DMS 273 treated with DMSO at 0.1 percent for 48 hours (cell line): ENCODE data around the gene COL26A1.

Experiments
- DNase-seq: peaks from one replicate; lab custom pipeline; 2025; lab: John Stamatoyannopoulos, UW

Gene COL26A1

DNA sequence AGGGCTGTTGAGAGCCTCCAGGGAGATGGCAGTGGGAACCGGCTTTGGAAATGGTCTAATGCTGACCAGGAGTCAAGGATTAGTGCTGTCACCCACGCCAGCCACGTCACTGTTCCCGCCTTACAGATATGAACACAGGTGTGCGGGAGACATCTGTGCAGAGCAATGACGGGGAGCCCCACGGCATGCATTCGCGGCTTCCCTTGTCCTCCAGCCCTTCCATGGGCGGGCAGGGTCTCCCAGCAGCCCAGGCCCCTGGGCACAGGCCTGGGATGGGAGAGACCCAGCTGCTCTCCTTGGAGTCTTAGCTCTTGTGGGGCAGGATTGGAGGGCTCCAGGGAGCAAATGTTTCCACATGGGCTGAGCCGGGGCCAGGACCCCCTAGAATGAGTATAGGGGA is 172.2 kb downstream of the COL26A1 start:
- no peak for DNase-seq

DNA sequence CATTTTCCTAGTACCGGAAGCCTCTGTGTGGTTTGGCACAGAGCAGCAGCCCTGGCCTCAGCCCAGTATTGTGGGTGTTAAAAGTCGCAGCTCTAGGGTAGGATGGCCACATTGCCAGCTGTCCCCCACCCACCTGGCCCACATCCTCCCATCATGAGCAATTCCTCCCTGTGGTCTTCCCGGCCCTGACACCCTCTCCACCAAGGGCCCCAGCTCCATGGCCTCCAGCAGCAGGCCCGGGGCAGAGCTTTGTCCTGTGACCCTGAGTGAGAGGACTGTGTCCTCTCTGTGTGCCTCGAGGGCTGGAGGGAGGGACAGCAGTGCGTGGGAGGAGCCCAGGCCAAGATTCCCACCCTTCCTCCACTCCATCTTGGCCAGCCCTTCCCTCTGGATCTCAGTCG is 172.7 kb downstream of the COL26A1 start:
- no peak for DNase-seq

GRCh38 chr7:101536232-101536631 is 173.6 kb downstream of the COL26A1 start:
- DNase-seq = no peak

DNA sequence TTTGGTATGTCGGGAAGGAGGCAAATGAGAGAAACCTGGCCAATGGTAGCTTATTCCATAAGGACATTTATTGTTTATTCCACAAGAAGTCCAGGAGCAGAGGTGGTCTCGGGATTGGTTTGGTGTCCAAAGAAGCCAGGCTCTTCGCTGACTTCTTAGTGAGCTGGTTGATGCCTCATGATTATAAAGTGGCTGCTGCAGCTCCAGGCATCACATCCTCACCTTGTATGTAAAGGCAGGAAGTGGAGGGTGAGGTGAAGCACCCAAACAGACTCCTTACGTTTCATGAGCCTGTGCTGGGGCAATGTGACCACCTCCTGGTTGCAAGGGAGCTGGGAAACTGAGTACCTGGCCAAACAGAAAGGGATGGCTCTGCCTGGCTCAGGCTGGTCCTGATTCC is 174.0 kb downstream of the COL26A1 start:
- DNase-seq = no peak

- DNase-seq = no peak
These were observed 174.5 kb downstream of the COL26A1 start for GRCh38 chr7:101537205-101537604.

GRCh38 chr7:101537935-101538595 is 175.4 kb downstream of the COL26A1 start:
- DNase-seq = no peak

DNA sequence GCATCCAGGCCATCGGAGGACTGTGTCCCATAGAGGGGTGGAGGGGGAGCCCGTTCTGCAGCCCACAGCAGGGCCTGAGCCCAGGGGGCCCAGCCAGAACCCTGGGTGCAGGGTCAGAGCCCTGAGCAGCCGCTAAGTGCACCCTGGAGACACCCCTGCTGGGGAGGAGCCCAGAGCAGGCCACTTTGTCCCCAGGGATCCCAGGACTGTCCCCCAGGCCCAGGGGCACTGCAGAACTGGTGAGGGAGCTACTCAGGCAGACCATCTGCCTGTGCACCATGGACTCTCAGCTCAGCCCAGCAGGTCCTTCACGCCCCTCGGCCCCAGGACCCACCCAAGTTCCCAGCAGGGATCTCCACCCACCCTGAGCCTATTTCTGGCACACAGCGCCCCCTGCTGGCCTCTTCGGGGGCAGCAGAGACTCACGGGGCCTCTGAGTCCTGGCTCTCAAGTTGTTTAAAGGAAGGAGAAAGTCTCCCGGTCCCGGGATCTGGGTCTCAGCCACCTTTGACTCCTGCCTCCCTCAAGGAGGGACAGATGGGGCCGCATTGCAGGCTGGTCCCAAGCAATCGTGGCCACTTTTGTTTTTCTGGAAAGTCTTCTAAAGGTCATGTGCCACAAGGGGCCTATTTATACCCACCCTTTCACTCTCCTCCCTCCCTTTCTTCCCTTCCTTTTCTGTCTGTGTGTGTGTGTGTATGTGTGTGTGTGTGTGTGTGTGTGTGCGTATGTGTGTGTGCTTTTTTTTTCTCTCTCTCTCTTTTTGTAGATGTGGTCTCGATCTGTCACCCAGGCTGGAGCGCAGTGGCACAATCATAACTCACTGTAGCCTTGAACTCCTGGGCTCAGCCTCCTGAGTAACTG is 176.2 kb downstream of the COL26A1 start:
- peak; percentile 32 for DNase-seq

DNA sequence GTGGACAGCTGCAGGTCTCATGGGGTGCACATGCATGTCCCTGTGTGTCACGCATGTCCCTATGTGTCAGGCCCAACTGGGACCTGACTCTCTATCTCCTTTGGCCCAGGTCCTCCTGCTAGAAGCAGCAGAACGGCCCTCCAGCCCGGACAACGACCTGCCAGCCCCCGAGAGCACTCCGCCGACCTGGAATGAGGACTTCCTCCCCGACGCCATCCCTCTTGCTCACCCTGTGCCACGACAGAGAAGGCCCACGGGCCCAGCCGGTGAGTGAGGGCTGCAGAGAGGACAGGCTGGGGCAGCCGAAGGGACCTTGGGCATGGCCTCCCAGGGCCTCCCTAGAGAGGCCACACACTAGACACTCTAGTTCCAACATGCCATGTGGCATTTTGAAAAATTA is 177.1 kb downstream of the COL26A1 start:
- DNase-seq = no peak

- DNase-seq = no peak
These were observed 180.0 kb downstream of the COL26A1 start for GRCh38 chr7:101542527-101543241.

DNA sequence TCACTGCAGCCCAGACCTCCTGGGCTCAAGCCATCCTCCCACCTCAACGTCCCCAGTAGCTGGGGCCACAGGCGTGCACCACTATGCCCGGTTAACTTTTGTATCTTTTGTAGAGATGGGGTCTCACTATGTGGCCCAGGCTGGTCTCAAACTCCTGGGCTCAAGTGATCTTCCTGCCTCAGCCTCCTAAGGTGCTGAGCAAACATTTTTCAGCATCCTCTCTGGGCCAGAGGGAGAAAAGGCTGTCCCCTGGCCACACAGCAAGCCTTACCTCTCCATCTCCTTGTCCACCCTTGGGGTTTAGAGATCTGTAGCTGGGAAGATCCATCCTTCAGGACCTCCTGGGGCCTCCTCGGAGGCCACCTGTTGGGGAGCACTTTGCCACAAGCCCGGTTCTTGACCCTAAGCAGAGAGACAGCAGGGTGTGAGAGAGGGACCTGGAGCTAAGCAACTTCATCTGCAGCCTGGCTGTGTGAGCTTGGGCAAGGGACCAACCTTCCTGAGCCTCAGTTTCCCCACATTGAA is 180.6 kb downstream of the COL26A1 start:
- no peak for DNase-seq

GRCh38 chr7:101543846-101544245 is 181.2 kb downstream of the COL26A1 start:
- DNase-seq = no peak

DNA sequence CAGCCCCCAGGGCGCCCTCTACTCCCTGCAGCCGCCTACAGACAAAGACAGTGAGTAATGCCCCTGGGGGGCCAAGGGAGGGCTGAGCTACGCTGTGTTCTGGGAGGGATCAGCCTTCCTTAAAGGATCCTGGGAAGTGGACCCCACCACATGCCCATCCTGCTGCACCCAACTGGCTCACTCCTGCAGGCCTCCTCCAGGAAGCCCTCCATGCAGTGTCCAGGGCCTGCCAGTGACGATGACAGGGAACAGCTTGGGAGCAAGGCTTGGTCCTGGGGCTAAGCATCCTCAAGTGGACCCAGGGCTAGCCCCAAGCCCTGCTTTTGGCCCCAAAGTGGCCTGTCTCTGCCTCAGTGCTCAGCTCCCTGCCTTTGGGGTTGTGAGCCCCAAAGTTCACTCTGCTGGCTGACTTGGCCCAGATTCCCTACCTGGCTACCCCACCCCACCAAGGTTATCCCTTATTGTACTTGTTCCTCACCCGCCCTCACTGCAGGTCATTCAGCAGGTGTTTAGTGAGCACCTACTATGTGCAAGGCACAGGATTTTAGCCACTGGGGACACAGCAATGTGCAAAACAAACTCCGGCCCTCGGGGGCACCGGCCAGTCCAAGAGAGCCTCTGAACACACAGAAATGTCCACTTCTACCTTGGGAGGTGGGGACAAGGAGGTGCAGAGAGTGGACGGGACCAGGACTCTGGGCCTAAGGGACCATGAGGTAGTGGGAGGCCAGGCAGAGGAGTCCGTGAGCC is 182.9 kb downstream of the COL26A1 start:
- DNase-seq = no peak

DNA sequence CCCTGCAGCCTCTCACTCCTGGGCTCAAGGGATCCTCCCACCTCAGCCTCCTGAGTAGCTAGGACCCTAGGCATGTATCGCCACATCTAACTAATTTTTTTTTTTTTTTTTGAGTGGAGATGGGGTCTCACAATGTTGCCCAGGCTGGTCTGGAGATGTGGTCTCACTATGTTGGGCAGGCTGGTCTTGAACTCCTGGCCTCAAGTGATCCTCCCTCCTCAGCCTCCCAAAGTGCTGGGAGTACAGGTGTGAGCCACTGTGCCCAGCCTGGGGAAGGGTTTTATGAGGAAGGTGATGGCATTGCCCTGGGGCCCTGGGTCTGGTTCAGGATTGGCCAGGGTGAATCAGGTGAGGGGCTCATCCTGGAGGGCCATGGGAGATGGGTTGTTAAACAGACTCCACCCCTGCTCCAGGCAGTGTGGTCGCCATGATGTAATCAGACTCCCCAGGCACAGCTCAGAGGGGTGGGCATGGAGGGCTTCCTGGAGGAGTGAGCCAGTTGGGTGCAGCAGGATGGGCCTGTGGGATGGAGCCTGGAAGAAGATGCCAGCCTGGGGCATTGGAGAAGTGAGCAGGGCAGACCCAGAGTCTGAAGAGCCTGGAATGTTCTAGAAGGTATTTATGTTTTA is 183.7 kb downstream of the COL26A1 start:
- no peak for DNase-seq

DNA sequence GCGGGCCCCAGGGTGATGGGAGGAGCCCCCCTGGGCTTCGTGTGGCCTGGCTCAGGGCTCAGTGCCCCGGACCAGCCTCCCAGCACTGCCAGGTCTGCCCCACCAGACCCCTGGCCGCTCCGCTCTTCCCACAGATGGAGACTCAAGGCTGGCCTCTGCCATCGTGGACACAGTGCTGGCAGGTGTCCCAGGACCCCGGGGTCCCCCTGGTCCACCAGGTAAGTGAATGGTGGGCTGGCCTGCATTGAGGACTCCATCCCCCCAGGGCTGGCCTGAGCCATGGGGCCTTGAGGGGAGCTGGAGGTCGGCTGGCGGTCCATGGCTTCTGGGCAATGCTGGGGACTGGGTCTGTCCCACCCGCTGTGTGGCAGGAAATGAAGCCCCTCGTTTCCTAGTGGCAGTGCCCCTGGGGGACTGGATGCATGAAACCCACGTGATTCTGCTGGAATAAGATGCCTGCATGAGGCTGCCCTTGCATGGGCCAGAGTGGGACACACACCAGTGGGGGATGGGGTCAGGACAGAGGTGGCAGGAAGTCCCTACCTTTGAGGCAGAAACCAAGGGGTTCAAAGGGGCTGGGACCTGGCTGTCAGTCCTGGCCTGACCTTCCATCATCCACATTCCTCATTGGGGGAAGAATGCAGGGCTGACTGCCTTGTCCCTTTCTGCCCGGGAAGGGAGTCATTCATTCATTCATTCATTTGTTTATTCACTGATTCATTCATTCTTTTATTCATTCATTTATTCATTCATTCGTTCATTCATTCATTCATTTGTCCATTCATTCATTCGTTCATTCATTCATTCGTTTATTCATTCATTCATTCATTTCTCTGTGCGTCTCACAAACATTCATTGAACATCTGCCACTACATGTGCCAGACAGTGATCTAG is 184.6 kb downstream of the COL26A1 start:
- DNase-seq = no peak

- DNase-seq = no peak
These were observed 185.4 kb downstream of the COL26A1 start for GRCh38 chr7:101547916-101548661.

DNA sequence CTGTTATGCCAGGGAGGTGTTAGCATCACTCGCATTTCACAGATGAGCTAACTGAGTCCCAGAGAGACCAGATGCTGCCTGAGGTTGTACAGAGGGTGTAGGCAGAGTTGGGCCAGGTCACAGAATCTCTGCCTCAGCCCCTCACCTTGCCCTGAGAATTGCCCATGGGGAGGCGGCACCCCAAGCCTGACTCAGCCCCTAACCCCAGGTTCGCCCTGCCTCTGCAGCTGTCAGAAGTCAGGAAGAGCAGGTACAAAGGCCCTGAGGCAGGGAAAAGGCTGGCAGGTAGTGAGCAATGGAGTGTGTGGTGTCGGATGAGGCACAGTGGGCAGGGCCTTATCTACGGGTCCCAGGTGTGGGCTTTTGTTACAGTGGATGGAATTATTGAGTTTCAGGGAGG is 187.1 kb downstream of the COL26A1 start:
- DNase-seq = no peak

- DNase-seq = no peak
These were observed 188.2 kb downstream of the COL26A1 start for GRCh38 chr7:101550641-101551541.

GRCh38 chr7:101553018-101553770 is 190.5 kb downstream of the COL26A1 start:
- no peak for DNase-seq
